NCI-H748 treated with DMSO at 0.1 percent for 48 hours (cell line): ENCODE measurements around the gene PLEKHM3.
"Not testable (repeated sequence)": the region's sequence is repeated elsewhere in the genome, so short reads cannot be mapped to it uniquely, and the experiment has no call there.

Experiments used
- DNase-seq: peaks from one replicate; lab custom pipeline; 2025; lab: John Stamatoyannopoulos, UW

The PLEKHM3 gene

DNA sequence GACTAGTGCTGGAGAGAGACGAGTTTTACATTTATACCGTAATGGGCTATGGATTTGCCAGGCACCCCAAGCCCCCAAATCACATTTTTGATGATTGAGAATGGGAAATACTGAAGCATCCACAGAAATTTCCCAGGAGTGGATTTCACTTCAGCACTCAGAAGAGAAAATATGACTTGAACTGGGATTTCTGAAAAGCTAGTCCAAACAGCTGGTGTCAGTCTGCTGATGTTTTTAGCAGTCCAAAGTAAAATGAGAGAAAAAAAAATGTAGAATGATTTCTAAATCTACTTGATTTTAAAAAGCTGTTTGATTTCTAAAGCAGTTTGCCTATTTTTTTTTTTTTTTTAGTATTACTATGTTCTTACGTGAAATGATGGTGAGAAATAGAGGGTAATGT lies 105.0 kb downstream of the PLEKHM3 start:
- DNase-seq: no peak

GRCh38 chr2:207919164-207919919 lies 106.0 kb downstream of the PLEKHM3 start:
- DNase-seq: no peak

DNA sequence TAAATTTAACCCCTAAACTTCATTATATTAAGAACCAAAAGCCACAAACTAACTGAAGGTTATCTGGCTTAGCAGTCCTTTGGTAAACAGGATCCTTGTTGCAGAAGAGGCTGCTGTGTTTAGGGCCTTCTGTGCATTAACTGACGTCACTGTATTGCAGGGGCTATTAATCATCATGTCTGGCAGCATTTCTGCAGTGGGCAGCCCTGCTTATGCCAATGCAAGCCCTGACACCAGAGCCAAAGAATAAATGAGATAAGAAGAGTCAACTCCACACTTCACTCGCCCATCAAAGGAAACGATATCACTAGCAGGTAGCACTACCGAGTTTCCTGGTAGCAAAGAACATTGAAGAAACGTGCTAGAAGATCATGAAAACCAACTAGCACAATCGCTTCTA lies 110.6 kb downstream of the PLEKHM3 start:
- DNase-seq: no peak

DNA sequence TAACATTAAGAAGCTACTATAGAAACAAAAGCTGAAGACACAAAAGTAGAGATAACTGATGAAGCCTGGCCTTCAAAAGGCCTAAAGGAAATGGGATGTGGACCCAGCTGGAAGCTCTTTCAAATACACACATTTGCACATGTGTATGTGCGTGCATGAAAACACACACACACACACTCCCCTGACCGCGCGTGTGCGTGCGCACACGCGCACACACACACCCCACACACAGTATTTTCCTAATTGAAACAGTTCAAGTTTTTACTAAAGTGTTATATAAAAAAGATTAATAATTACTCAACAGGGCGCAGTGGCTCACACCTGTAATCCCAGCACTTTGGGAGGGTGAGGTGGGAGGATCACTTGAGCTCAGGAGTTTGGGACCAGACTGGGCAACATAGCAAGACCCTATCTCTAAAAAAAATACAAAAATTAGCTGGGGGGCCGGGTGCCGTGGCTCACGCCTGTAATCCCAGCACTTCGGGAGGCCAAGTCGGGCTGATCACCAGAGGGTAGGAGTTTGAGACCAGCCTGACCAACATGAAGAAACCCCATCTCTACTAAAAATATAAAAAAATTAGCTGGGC lies 111.5 kb downstream of the PLEKHM3 start:
- no peak for DNase-seq

DNA sequence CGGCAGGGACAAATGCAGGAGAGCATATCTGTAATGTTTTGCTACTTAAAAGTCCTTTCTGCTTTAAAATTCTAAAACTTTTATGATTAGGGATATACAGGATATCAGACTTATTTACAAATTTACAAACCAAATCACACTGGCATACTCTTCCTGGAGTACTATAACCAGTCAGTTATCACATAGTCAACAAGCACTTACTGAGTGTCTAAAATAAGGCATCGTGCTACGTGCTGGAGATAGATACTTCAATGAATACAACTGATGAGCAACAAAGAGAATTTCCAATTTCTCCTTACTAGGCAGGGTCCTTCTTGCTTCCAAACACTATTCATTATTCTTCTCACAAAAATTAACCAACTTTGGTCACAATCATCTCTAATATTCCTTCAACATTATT lies 113.5 kb downstream of the PLEKHM3 start:
- no peak for DNase-seq

DNA sequence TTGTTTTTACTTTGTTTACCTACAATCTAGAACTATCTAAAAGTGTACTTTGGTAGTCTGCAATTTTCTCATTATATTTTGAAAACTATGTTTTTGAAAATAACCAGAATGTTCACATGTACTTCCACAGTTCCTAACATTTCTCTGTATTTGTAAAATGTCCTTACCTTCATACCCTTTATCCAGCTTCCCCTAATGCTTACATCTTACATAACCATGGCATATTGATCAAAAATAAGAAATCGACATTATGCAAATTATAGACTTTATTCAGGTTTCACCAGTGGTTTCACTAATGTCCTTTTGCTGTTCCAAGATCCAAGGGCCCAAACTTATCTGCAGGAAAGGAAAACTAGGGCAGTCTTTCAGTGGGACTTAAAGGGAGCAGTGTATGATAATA lies 114.1 kb downstream of the PLEKHM3 start:
- DNase-seq: no peak

- DNase-seq: not testable (repeated sequence)
These were observed 118.8 kb downstream of the PLEKHM3 start for GRCh38 chr2:207906495-207906894.

DNA sequence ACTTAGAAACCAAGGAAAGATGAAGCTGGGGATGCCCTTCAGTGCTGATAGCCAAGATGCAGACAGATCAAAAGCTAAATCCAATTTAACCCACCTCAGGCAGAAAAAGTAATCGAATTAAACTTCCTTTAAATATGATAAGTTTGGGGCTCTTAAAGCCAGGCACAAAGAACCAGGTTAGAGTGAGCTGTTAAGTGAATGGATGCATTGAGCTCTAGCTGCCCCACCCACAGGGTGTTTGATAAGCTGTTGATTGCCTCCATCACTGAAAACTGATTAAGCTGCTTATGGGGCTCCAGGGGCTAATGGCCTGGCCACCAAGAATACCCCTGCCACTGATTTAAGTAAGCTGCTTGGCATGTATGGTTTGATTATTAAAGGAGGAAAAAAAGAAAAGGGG lies 119.8 kb downstream of the PLEKHM3 start:
- no peak for DNase-seq

GRCh38 chr2:207903236-207903635 lies 122.1 kb downstream of the PLEKHM3 start:
- DNase-seq: no peak

DNA sequence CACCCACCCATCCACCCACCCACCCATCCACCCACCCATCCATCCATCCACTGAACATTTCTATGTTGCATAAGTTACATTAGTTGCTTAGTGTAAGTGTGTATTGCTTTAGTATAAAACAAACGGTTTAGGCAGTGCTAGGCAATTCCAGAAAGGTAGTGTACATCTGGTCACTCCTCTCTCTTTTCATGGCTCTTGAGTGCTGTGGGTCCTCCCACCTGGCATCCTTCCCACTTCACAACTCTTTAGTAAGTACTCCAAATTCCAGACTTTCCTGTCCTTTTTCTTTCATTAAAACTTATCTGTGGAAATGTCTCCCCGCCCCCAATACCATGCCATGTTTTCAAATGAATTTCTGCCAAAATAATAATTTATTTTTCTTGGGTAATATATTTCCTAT lies 122.5 kb downstream of the PLEKHM3 start:
- no peak for DNase-seq

DNA sequence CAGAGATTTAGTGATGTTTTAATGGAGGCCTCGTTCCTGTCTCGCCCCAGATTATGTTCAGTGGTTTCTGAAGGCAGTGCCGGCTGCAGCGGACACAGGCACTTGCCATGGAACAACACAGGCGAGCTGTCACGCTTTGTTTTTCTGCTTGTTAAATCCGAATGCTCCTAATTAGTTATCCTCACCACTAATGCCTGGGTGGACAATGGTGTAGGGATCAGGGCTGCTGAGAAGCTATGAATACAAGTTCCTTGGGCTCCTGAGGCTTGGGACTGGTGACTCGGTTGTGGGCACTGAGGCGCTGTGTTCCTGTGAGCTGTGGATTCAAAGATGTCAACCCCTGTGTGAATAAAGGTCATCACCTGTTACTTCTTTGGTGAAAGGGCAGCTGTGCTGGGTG lies 123.5 kb downstream of the PLEKHM3 start:
- no peak for DNase-seq

DNA sequence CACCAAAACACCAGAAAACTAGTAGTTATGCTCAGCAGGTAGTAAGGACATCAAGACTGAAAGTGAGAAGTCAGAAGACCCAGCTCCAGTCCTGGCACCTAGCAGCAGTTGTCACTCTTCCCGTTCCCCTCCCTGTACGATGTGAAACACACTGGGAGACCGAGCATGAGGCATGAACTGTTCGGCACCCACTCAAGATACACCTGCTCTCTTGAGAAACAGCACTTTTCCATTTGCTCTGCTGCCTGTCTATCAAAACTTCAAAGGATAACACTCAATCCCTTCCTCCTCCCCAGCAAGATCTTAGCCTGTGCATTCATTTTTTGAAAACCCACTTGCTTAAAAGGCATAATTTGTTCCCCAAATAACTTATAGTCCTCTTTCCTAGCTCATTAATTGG lies 123.9 kb downstream of the PLEKHM3 start:
- DNase-seq: no peak

DNA sequence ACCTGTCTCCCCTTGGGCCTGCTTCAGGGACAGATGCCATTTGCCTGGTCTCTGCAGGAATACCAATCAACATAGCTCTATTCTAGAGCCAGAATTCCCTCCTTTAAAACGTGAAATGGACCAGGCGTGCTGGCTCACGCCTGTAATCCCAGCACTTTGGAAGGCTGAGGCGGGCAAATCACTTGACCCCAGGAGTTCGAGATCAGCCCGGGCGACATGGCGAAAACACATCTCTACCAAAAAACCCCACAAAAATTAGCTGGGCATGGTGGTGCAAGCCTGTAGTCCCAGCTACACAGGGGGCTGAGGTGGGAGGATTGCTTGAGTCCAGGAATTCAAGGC lies 127.0 kb downstream of the PLEKHM3 start:
- no peak for DNase-seq

GRCh38 chr2:207897541-207898353 lies 127.6 kb downstream of the PLEKHM3 start:
- no peak for DNase-seq

- no peak for DNase-seq
These were observed 128.6 kb downstream of the PLEKHM3 start for GRCh38 chr2:207896525-207897285.

GRCh38 chr2:207895274-207895860 lies 130.0 kb downstream of the PLEKHM3 start:
- DNase-seq: no peak

DNA sequence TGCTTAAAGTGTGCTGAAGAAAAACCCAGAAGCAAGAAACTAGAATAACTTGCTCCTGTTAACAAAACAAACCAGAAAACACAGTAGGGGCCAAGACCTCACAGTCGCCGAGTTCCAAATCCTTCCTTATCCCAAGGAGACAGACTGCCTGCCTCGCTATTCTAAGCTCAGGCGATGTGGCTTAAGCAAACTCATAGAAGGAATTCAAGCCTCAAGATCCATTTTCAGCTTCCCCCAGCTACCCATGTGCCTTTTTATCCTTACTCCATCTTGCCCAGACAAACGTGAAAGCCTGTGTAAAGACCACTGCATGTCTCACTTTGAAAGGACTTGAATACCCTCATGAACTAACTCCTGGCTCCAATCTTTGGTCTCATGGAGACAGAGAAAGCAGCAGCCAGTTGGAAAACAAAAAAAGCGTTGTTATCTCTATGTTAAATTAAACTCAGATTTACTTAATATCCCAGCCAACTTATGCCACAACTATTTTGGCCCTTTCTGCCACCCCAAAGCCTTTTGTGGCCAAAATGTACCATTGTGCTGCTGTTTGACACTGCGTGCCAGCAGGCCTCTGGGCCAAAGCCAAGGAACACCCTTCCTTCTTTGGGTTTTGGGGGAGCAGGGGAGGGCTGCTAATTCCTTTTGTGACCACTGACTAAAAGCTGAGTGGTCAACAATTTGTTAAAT lies 132.5 kb downstream of the PLEKHM3 start:
- no peak for DNase-seq

GRCh38 chr2:207891086-207891844 lies 134.1 kb downstream of the PLEKHM3 start:
- DNase-seq: no peak

DNA sequence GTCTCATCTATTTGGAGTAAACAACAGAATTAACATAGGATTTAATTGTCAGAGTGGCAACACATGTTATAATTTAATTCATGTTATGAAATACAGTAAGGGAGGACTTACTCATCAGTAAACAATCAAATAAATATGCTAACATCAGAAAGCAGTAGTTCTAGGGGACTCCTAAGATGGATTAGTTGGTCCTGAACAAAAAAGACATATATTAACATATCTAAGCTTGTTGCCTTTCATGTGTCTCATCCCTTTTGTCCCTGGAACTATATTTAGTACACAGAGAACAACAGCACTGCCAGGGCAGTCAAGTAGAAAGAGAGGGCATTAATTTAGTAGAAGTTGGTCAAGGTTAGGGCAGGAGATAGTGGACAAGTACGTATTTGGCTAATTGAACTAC lies 137.8 kb downstream of the PLEKHM3 start:
- no peak for DNase-seq

GRCh38 chr2:207885010-207885409 lies 140.3 kb downstream of the PLEKHM3 start:
- no peak for DNase-seq

DNA sequence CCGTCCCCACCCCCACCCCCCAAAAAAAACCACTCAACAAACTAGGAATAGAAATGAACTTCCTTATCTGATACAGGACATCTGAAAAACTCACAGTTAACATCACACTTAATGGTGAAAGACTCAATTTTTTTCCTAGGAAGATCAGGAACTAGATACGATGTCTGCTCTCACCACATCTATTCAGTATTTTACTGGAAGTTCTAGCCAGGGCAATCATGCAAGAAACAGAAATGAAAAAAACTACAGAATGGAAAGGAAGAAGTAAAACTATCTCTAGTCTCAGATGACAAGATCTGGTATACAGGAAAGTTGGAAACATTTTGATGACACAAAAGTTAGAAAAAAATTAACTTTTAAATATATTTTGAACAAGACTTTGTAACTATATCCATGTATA lies 141.2 kb downstream of the PLEKHM3 start:
- no peak for DNase-seq
